Stimulated activated CD4-positive, alpha-beta T cell treated with anti-CD3 and anti-CD28 coated beads, Interleukin-4, amount 100 ng/mL, for 48 hours (primary cell): Measurements from ENCODE around the gene MORC4.

ENCODE experiments used
- DNase-seq, 2 donors: peaks; one replicate each; pipeline ENCODE4 v3.0.0-alpha.2; 2020; ENCODE audit warnings: low read depth in 2 of 2

The MORC4 gene

GRCh38 chrX:106952988-106953387 lies 47.0 kb downstream of the MORC4 start:
- DNase-seq: no peak

DNA sequence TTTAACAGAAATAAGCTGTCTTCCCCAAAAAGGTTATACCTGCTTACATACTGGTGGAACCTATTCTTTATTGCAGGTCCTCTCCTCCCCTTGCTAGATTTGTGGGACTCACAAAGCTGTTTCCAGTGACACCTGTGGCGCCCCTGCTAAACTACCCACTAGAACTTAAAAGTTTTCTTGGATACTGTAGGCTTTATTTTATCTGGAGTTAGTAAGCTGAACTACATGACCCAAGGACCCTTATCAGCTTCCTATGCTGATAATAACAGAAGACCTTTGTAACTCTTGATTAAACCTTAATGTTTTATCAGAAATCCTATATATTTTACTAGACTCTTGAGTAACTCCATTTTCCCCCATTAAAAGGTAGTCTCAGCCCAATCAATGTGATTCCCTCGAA lies 47.5 kb downstream of the MORC4 start:
- no peak for DNase-seq

GRCh38 chrX:106952089-106952488 lies 47.9 kb downstream of the MORC4 start:
- no peak for DNase-seq

DNA sequence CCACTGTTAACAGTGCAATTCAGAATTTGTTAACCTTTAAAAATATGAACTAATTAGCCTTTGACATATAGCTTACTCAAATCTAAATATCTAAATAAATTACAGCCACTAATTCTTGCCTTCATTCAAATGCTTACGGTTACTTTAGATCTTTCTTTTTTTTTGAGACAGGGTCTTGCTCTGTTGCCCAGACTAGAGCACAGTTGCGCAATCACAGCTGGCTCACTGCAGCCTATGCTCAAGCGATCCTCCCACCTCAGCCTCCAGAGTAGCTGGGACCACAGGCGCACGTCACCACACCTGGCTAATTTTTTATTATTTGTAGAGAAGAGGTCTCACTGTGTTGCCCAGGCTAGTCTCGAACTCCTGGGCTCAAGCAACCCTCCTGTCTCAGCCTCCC lies 48.8 kb downstream of the MORC4 start:
- no peak for DNase-seq

DNA sequence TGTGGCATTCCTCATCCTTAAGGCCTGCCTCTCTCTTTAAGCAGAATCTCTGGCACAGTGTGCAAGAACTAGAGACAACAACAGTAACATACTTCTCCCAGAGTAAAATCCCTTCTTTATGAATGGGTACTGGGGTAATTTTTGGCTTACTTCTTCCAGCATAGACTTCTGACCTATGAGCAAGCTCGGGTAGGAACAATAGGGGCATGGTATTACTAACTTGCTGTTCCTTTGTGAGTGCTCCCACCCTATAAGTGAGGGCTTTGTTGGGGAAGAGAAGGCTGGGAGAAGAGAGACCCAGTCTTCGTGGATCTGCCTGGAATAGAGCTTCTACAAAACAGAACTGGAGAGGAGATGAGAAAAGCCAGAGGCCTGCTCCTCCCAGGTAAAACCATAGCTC lies 49.6 kb downstream of the MORC4 start:
- no peak for DNase-seq

DNA sequence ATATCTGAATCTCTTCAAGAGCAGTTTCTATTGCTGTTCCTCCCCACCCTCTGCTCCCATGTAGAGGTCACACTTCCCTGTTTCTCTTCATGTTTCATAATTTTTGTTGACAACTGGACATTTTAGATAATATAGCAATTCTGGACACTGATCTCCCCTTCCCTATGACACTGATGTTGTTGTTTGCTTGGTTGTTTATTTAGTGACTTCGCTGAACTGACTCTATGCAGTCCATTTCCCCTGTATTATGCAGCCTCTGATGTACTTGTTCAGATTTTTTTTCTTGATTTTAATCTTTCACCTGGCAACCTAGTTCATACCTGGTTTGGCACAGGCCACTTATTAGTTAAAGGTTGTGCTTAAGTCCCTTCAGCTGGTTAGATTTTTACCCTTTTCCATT lies 50.6 kb downstream of the MORC4 start:
- no peak for DNase-seq

DNA sequence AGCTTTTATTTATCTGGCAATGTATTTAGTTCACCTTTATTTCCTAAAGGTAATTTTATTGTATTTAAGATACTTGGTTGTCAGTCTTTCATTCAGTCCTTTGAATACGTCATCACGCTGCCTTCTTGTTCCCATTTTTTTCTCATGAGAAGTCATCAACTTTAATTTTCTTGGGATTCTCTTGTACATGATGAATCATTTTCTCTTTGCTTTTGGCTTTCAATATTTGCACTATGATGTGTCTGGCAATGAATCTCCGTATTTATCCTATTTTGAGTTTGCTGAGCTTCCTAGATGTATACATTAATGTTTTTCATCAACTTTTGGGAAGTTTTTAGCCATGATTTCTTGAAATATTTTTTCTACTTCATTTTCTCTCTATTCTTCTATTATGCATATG lies 51.4 kb downstream of the MORC4 start:
- no peak for DNase-seq

- DNase-seq: no peak
Measured at GRCh38 chrX:106946464-106946863, 53.5 kb downstream of the MORC4 start.

DNA sequence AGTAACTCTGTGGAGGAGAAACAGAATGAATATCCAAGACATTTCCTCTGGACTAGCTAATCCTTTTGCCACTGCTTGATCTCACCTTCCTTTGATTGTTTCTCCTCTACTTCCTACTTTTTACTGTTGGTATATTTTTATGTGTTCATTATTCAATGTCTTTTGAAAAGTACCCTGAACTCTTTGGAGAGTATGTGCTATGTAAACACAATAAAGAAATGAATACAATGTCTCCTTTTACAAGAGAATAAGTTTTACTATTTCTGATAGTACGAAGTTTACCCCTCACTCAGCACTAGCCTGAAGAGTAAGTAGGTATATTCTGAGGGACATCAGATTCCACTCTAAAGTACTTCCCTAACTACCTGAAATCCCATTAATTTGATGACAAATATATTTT lies 59.9 kb downstream of the MORC4 start:
- no peak for DNase-seq

DNA sequence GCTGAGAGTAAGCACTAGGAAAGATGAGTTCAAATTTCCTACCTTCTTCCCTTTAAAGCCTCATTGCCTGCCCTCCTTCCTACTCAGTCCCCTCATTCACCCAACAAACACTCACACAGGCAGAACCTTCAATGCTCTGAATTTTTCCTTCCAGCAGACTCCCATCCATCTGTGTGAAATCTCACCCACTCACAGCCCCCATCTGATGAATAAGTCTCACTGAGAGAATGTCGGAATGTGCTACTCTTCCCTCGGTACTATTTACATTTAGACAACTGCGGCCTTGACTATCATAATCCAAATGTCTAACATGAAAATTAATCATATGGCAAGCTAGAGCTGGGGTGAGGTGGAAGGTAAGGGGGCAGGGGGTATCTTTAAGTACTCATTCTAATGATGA lies 60.4 kb downstream of the MORC4 start:
- no peak for DNase-seq

DNA sequence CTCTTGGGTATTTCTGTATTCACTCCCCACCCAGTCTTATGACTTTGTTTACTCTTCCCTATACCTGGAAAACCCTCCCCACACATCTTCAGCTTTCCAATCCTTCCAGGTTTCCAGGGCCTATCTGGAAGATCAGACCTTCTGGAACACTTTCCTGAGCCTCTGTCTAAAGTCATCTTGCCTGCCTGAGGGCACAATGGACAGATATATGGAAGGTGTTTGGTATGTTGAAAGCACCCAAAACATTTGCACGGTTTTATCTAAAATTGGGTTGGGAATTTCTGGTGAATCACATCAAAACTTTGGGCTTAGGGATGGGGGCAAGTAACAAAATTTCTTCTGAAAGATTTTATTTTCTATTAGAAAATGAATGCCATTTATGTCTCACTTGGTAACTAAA lies 63.8 kb downstream of the MORC4 start:
- DNase-seq: no peak

- no peak for DNase-seq
Measured at GRCh38 chrX:106935175-106935574, 64.8 kb downstream of the MORC4 start.

GRCh38 chrX:106933538-106933961 lies 66.5 kb downstream of the MORC4 start:
- no peak for DNase-seq

DNA sequence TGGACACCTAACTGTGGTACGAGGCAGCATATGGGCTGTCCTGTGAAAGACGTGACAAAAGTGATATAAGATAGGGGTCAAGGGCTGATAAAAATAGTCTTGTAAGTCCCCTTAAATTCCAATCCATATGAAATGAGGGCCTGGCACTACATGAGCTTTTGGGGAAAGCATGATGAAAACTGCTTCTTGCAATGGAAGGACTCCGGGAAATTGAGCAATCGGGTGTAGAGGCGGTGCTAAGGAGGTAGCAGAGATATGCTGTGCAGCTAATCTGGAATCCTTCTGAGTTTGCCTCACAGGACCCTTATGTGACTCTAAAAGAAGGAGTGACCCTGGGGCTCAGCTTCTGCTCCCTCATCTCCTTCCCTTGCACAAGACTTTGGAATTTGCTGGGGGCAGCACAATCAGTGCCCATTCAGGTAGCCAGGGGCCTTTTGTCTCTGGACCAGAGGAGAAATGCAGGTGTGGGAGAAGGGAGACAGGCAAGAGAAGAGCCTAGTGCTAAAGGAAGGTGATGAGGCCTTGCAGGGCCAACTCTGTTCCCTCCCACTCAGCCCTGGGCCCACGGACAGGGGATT lies 67.0 kb downstream of the MORC4 start:
- no peak for DNase-seq

GRCh38 chrX:106932492-106932923 lies 67.5 kb downstream of the MORC4 start:
- DNase-seq: no peak

DNA sequence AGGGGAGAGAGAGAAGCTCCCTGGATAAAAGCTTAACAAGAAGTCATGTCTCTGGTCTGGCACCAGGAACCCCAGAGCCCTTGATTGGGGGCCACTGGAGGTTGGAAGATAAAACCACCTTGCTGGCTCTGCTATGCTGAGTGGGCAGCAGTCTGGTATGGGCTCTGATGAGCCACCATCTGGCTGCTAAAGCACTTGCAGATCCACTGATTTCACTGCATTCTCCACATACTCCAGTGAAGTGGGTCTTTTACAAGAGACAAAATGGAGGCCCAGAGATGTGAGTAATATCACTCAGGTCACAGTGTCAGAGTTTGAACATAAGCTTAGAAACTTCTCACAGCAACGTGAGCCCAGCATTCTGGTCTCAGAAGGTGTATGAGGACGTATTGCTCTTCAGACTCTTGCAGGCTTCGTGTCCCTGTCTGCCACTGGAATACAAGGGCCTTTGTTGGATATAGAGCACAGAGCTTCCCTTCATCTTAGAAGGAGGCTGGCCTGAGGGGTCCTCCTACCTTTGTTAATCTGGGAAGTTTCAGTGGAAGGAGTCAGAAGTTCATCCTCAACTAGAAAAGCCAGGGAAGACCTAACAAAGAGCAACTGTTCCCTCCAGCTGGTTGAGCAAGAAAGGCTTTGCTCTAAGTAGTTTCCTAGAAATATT lies 68.1 kb downstream of the MORC4 start:
- DNase-seq: no peak

DNA sequence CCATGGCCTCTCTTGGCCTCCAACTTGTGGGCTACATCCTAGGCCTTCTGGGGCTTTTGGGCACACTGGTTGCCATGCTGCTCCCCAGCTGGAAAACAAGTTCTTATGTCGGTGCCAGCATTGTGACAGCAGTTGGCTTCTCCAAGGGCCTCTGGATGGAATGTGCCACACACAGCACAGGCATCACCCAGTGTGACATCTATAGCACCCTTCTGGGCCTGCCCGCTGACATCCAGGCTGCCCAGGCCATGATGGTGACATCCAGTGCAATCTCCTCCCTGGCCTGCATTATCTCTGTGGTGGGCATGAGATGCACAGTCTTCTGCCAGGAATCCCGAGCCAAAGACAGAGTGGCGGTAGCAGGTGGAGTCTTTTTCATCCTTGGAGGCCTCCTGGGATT lies 71.8 kb downstream of the MORC4 start:
- DNase-seq: no peak

DNA sequence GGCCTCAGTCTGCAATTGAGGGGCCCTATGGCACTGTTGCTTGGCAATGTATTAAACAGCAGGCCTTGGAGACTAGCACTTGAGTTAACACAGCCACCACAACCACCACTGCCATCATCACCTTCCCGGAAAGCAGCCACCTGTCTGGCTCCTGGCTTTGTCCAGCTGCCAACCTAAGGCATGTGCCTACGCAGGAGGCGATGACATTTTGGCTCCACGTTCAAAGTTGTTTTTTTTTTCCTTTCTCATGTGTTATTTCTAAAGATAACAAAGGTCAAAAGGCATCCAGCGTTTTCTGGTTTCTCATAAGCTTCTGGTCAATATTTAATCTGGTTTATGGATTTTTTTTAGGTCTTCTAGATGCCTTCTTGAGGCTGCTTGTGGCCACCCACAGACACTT lies 72.3 kb downstream of the MORC4 start:
- DNase-seq: no peak

DNA sequence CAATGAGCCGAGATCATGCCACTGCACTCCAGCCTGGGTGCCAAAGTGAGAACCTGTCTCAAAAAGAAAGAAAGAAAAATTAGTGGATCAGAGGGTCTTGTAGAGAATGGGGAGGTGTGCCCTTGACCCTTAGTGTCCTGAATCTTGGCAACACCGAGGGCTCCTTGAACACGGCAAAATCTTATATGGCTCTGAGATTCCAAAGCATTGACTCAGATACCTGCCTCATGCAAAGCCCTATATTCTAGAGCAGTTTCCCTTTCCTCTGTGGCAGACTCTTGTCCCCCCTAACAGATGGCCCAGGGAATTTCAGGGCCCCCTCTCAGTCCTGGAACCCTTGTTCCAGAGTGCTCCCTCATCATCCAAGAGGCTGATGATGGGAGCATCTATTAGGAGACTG lies 73.0 kb downstream of the MORC4 start:
- DNase-seq: no peak

- no peak for DNase-seq
Measured at GRCh38 chrX:106921637-106922036, 78.4 kb downstream of the MORC4 start.

GRCh38 chrX:106919932-106920452 lies 80.0 kb downstream of the MORC4 start, which contains the start of gene CLDN2:
CLDN2 (plus strand) TSS chrX:106920402; CDS start chrX:106928229, 7,827 bp downstream.
- no peak for DNase-seq

DNA sequence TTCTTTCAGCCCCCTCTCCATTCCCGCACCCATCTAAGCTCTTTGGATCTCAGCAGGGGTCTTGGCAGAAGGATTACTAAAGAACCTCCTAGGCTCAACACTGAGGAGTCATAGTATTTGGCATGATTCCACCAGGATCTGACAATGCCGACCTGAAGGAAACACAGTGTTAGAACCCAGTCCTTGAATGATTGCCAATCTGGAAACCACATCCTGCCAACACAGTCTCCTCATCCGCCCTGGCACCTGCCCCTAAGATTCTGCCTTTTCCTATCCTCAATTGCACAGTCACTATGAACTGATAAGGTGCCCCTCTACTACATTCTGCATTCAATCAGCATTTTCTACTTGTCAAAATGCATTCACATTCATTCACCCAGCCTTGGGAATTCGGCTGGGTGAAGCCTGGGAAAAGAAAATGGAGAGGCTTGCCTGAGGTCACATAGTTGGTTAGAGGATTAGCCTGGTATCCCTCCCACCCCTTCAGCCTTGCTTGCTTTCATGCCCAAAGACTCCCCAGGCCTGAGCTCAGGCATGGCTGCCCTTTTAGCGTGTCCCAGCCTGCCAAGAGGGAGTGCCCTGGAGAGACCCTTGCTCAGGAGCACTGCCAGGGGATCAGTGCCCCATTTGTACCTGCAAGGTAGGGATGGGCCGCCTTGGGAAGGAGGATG lies 82.0 kb downstream of the MORC4 start:
- DNase-seq: no peak

DNA sequence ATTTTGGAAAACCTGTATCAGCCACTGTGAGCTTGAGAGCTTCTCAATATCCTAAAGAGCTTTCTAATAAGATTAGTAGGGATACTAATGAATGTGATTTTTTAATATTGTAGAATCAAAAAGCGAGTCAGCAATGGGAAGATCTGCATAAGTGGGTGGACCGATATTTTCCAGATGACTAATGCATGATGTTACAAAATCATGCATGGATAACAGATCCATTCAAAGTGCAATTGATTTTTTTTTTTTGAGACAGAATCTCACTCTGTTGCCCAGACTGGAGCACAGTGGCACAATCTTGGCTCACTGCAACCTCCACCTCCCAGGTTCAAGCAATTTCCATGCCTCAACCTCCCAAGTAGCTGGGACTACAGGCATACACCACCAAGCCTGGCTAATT lies 87.1 kb downstream of the MORC4 start:
- DNase-seq: no peak
